Hematopoietic multipotent progenitor cell treated with erythropoietin and hydrocortisone succinate and interleukin-3 and kit ligand, for 6 days (in vitro differentiated cells): ENCODE measurements around the gene LRRFIP2.

Experiments used
- DNase-seq: peaks from one replicate; pipeline ENCODE4 v3.0.0-alpha.2; 2015

LRRFIP2 gene

DNA sequence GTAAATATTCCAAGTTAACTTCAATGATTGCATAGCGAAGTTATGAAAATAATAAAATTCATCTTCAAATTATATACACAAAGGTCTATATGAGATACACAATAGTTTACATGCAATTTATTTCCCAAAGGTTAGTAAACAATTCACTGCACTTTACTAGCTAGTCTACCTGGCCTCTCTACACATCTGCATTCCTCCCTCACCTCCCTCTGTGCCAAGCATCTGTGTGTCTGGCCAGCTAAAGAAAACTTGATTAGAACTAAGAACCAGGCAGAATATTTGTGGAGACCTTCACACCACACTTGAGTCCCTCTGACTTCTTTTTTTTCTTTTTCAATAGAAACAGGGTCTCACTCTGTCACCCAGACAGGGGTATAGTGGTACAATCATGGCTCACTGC, 61.4 kb downstream of the LRRFIP2 start:
- no peak for DNase-seq

DNA sequence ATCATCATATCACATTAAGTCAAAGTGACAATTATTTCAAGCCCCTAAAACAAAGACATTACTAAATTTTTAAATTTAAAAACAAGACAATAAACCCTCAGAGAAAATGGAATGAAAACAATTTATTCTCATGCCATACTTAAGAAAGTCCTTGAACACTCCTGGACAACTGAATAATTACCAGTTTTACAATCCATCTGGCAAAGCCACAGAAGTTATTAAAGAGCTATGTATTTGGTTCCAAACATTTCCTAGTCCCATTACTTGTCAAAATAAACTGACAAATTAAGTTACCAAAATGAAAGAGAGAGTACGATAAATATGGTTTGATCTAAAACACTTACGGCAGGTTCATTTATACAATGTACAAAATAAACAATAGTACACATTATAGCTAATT, 63.2 kb downstream of the LRRFIP2 start:
- DNase-seq = no peak

DNA sequence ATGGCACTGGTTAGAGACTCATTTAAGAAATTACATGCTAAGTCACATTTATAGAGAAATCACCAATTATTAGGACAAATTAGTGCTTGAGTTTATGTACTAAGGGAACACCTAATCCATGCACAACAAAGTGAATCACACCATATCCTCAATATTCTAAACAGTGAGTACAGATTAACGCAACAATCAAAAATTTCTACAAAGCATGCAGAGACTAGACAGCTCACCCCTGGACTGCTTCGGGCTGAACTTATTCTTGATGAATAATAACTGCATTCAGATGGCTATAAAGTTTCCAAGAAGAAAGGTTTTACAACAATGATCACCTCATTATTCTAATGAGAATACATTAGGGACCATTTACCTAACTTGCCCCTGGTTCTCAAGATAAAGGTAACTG, 66.5 kb downstream of the LRRFIP2 start:
- no peak for DNase-seq

DNA sequence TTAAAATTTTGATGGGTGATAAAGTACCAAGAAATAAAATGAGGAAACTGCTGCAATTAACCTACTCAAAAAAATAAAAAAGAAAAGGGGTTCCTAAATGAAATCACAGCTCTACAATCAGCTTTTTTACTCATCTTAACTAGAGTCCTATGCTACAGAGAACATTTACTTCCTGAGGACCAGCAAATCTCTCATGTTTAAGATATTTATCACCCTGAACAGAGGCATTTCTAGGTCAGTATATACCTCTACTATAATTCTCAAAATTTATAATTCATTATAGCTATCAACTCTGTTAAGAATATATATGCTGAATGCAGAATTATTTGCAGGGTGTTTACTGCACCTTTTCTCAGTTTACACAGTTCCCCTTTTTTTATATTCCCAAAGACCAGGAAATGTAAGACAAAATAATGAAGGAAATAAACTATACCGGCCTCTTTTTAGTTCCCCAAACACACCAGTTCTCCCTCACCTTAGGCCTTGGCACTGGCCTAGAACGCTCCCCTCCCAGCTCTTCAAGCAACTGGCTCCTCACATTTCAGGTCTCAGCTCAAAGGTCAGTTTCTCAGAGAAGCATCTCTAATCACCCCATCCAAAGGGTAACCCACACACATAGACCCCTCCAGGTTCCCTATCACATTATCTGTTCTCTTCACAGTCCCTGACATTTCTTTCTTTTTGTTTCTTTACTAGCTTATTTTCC, 71.1 kb downstream of the LRRFIP2 start:
- DNase-seq = no peak

DNA sequence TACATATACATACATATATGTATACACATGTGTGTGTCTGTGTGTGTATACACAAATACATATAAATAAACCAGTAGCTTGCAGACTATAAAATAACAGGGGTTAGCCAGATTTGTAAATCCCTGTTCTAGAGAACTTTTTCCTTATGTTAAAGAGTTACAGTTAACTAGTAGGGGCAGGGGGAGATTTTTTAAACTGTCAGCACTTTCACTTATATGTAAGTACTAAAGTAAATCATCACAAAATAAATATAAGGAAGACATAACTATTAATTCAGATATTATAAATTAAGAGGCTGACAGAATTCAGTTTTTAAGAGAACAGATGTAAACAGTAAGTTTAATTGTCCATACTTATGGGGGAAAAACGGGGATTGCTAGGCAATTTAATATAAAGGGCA, 74.0 kb downstream of the LRRFIP2 start:
- DNase-seq = no peak

DNA sequence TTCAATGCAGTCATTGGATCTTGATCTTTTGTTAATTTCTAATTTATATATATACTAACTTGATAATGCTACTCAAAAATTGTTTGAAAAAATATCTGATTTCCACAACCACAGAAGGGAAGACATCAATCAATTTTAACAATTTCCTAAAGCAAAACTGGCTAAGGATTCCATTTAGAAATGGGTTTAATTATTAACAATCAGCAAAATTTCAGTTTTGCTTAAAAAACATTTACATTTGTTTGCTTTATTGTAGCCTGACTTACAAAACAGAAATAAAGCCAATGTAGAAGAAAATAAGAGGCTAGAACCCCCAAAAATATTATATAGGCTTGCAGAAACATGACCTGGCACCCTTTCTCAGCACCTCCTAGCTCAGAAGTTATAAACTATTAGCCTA, 74.9 kb downstream of the LRRFIP2 start:
- no peak for DNase-seq

DNA sequence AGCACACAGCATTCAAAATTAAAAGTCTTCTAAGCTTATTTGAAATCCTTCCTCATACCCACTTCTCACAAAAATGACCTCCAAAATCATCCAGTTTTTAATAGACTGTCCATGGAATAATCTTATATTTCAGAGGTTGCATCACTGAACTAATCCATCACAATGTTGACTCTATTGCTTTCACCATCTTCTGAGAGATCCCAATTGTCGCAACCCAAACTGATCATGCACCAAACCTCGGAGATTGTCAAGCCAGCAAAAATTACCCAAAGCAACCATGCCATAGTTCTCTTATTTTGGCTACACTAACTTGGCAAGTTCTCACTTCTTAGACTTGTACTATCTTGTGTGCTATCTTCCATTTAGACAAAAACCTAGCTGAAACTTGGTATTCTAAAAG, 75.5 kb downstream of the LRRFIP2 start:
- DNase-seq = no peak

DNA sequence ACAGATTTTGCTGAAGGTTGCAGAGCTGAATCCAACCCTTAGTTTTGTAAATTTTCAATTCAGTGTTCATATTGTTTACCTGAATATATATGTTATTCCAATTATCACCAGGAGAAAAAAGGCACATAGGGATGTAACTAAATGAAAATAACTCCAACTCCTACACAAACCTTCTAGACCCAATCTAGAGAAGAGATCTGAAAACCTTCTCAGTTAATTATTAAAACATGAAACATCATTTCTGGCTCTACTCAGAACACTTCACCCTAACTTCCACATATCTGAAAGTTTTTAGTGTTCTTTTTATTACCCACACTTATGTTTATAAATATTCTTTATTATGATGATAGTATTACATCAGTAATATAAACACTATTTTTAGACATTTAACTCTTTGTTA, 76.6 kb downstream of the LRRFIP2 start:
- no peak for DNase-seq

DNA sequence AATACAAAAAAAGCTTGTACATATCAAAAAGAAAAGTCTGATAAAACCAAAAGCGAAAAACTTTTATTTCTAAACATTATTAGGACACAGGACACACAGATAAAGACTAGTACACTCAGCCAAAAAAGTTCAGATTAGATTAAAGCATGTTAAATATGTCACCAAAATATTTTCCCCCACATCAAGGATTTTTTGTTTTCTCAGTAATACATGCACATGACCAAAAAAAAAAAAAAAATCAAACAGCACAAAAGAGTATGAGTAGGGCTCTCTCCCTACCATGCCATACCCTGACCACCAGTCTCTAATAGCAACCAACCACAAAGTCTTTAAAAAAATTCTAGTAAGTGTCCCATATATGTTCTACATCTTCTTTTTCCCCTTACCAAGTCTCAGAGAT, 77.4 kb downstream of the LRRFIP2 start:
- peak; percentile 23 for DNase-seq

DNA sequence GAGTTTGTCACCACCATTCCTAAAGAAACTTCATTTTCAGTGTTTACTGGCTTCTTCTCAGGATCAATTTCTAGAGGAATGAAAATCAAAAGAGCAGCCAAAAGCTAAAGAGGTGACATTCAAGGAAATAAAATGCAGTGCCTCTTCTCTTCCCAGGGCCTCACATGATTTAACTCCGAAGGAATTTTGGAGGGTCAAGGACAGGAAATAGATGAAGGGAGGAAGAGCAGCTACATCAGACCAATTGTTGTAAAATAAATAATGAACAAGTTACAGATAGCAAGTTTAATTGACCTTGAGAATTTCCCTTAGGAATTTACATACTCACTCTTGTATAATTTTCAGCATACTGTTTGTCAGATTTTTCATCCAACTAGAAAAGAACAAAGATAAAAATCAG, 78.1 kb downstream of the LRRFIP2 start:
- no peak for DNase-seq

DNA sequence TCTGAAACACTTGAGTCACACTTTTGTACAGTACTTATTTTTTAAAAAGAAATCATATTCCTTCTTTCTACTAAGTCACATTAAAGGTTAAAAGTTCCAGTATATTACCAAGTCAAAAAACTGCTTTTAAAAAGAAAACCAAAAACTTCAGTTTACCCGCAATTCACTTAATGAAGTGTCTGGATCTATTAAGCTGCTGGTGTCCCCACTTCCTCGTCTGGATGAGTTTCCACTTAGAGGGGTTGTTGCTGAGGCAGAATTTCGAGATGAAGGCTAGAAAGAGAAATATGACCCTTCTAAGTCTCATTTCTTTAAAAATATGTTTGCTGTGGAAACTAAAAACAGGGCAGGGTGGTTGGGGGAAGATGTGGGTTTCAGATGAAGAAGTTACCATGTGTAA, 79.7 kb downstream of the LRRFIP2 start:
- DNase-seq = no peak

DNA sequence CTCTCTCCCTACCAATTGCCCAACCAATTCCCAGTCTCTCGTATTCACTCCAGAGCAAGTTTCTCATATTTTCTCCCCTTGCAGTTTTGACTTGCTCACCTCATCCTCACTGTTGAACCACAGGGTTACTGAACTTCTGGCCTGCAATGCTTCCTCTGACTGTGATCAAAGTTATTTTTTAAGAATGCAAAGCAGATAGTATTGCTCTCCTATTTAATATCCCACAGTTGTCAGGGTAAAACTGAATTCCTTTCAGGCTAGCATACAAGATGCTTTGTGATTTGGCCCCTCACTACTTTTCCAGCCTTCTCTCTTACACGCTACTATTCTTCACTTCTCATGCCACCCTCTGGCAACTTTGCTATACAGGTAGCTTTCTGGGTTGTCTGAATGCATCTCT, 80.9 kb downstream of the LRRFIP2 start:
- DNase-seq = no peak

DNA sequence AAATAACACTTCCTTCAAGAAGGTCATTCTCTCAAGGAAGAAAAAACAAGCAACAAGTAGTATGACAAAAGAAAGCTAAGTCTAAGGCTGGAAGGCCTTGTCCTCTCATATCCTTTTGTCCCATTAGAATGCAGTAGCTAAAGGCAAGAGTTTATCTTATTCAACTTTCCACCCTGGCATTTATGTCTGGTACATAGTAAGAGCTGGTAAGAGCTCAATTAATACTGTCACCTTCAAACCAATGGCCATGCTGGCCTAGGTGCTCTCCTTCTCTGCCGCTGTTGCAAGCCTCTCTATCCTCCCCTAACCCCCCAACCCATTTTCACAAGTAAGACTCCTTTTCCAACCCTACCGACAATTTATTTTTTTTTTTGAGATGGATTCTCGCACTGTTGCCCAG, 81.9 kb downstream of the LRRFIP2 start:
- DNase-seq = no peak

DNA sequence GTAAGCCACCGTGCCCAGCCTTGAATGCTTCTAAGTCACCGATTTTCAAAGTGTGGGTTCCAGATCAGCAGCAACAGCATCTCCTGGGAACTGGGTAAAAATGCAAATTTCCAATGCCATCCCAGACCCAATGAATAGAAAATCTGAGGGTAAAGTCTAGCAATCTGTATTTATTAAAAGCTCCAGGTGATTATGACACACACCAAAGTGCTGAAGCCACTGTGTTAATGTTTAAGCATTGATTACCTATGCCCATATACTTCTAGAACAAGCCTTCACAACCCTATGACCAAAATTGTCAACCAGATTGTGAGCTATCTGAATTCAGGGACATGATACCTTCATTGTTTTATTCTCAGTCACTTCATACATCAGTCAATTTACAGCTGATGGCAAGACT, 86.5 kb downstream of the LRRFIP2 start:
- no peak for DNase-seq

DNA sequence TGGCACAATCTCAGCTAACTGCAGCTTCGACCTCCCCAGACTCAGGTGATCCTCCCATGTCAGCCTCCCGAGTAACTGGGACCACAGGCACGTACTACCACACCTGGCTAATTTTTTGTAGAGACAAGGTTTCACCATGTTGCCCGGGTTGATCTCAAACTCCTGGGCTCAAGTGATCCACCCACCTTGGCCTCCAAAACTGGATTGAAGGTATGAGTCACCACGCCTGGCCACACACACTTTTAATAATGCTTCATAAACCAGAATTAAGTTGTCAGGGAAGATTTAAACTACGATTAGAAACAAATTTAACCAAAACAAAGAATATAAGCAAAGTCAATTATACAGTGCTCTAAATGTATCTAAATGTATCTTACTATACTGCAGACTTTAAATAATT, 87.5 kb downstream of the LRRFIP2 start:
- DNase-seq = no peak

DNA sequence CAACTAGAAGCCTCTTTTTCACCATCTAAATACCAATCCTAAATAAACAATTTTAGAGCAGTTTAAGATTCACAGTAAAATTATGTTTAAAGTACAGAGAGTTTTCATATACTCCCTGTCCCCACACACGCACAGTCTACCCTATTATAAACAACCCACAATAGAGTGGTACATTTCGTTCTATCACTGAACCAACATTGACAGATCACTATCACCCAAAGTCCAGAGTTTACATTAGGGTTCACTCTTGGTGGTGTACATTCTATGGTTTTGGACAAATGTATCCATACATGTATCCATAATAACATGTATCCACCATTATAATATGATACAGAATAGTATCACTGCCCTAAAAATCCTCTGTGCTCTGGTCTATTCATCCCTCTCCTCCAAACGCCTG, 92.1 kb downstream of the LRRFIP2 start:
- DNase-seq = no peak

DNA sequence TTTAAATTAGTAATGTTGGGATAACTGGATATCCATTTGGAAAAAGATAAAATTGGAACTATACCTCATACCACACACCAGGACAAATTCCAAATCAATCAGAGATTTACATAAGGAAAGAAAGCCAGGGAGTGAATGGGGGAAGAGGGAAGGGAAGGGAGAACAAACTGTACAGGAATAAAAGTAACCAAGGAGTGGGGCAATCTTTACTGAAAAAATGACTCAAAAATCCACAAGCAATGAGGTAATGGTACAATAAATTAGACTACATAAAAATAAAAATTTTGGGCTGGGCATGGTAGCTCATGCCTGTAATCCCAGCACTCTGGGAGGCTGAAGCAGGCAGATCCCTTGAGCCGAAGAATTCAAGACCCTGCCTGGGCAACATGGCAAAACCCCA, 98.4 kb downstream of the LRRFIP2 start:
- DNase-seq = no peak

DNA sequence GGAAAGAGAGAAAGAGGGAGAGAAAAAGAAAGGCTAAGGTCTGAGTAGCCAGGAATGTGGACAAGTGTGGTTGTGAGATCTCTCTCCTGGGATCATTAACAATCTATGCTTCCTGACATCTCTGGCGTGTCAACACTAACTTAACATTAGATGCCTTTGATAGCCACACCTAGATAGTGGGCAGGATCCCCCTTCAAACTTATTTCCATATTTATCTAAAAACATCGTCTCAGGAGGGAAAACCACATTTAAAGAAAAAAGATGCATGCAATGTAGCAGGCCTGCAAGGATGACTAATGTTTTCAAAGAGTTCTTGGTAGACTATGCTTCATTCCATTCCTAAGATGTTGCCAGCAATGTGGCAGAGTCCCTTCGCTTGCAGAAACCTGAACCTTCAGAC, 100.2 kb downstream of the LRRFIP2 start:
- no peak for DNase-seq

DNA sequence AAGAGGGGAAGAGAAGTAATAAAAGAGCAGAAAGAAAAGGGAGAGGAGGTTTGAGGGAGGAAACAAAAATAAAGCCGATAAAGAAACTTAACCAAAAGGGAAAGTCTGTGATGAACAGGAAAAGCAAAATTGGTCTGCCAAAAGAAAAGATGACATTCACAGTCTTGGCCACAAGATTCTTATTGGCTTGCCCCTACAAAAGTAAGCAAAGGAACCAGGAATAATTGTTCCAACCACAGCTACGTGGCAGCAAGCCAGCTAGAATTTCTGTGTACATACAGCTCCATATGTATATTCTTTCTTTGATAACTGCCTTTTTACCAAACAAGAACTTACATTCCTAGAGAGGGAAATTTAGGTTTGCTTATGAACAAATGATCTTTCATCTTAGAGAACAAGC, 101.5 kb downstream of the LRRFIP2 start:
- peak; percentile 82 for DNase-seq

DNA sequence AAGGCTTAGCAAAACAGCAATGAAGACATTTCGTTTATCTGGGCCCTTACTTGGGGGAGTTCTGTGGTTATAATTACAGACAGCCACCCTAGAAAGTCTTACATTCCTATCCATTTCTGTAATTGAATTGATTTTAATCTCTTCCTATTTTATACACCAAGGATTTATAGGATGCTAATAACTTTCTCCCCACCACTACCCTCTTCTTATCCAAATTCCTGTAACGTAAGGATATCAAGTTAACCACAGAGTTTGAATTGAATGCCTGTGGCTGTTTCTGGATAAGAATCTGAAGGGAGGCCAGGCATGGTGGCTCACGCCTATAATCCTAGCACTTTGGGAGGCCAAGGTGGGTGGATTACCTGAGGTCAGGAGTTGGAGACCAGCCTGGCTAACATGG, 102.5 kb downstream of the LRRFIP2 start:
- DNase-seq = no peak

DNA sequence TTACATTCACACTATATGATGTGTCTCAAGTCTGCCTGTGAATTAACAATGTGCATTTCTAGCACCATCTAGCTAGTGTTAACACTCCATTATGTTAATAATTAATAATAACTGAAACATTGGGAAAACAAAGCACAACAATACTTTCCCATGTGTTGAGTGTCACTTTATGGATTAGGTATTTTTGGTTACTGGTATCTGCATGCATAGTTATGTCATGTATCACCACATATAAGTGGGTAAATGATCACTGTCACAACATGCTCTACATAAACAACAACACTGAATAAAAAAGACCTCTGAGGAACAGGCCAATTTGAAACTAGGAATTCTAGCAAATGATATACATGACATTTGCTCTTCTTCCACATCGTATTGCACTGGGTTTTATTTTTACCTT, 106.4 kb downstream of the LRRFIP2 start:
- no peak for DNase-seq

DNA sequence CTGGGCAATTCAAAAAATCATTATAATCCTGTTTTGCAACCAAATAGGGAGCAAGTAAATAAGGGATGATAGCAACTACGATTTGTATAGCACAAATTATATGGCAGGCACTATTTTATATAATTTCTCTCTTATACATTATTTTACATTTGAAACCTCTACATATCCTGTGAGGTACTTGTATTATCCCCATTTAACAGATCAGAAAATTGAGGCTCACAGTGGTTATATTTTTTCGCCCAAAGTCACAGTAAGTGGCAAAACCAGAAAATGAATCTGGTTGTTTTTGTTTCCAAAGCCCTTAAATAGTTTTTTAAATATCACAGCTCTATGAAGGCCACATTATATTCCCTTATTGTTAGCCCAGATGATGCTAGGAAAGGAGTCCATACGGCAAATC, 106.8 kb downstream of the LRRFIP2 start:
- no peak for DNase-seq

DNA sequence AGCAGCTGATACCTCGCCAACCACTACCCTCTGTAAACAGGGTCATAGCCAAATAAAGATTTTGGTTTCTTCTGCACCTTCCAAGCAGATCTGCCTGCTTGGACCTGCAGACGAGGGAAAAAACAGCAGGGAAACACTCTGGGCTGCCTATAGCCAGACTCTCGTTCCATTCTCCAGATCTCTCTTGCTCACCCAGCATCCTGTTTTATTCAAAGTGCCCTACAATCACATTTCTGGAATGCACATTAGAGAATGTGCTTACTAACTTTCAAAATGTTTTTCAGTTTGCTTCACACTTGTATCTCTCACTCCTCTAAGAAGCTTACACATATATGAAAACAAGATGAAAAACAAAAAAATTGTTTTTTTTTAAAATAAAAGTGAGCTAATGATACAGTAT, 109.6 kb downstream of the LRRFIP2 start:
- no peak for DNase-seq

DNA sequence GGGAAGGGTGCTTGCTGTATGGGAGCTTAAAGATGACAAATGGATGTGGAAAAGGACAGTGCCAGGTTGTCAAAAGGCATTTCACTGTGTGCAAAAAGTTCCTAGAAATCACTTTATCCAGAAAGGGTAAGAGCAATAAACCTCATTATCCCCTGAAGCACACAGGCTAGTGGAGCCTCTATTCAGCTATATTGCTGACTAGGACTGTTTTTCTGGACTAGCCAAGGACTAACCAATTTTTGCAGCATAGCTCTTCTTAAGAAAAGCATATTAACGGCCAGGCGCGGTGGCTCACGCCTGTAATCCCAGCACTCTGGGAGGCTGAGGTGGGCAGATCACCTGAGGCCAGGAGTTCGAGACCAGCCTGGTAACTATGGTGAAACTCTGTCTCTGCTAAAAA, 116.3 kb downstream of the LRRFIP2 start:
- DNase-seq = no peak

DNA sequence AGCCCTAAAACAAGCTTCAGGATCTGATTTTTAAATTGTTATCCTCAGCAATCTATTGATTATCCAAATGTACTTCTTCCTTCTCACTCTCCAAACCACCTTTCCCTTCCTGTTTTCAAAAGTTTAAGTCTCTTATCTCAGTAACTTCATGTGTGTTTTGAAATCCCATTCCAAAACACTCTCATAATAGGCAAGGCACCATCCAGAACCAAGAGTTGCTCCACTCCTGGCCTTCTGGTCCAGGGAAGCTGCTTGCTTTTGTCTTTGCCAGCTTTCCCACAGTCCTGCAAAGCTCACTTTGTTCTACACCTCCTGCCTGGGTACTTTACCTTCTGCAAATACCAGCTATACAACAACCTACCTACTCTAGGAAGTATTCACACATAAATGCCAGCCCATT, 117.6 kb downstream of the LRRFIP2 start:
- no peak for DNase-seq

DNA sequence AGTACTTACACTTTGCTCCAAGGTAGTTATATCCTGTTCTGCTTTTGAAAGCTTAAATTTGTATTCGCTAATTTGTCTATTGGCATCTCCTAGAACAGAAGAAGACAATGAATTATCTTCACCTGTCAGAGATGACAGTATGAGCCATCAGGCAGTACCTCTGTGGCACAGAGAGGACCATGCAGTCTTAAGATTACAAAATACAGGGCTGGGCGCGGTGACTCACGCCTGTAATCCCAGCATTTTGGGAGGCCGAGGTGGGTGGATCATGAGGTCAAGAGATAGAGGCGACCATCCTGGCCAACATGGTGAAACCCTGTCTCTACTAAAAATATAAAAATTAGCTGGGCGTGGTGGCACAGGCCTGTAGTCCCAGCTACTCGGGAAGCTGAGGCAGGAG, 119.3 kb downstream of the LRRFIP2 start:
- DNase-seq = peak; percentile 27
